Upper lobe of left lung (tissue), 6 donors: ENCODE measurements around the gene DYNLT2. TPM values are rescaled to one million over a fixed set of nuclear protein-coding genes. Genes with fewer than 3 reads are reported as not detected.

Experiments
- ATAC-seq, 2 donors: fragments of 200-7000 bp; cut with Tn5 transposase; one replicate each; pipeline ENCODE4 v1.9.1; 2022; ENCODE audit warnings: mild to moderate bottlenecking in 2 of 2, moderate library complexity in 2 of 2; ENCODE audit not compliant: low FRiP score in 2 of 2
- DNase-seq, 2 donors: peaks; one replicate each; pipeline ENCODE4 v3.0.0-alpha.2; 2019 to 2020
- H3K27ac ChIP-seq, 4 donors: fragments of 200-600 bp; sonication (generic); one replicate each; pipeline ENCODE4 v1.5.1; 2016 to 2019
- H3K27me3 ChIP-seq, 4 donors: fragments of 200-600 bp; sonication (generic); one replicate each; pipeline ENCODE4 v1.5.1; 2017 to 2019
- H3K36me3 ChIP-seq, 4 donors: fragments of 200-600 bp; sonication (generic); one replicate each; pipeline ENCODE4 v1.5.1; 2016 to 2019
- H3K4me1 ChIP-seq, 4 donors: fragments of 200-600 bp; sonication (generic); one replicate each; pipeline ENCODE4 v1.5.1; 2018 to 2019
- H3K4me3 ChIP-seq, 4 donors: fragments of 200-600 bp; sonication (generic); one replicate each; pipeline ENCODE4 v1.5.1; 2017 to 2019; ENCODE audit warnings: mild to moderate bottlenecking in 2 of 4, moderate library complexity in 1 of 4
- H3K9me3 ChIP-seq, 4 donors: fragments of 200-600 bp; sonication (generic); one replicate each; pipeline ENCODE4 v1.5.1; 2018 to 2019
- CTCF ChIP-seq, 6 experiments: fragments of 450-650 bp in 4 of 6; fragments of 200-600 bp in 2 of 6; sonication (generic) in 2 of 6; IDR thresholded peaks; one replicate each; pipeline ENCODE4 v1.5.1; 2016 to 2019; ENCODE audit warnings: antibody characterized with exemption in 6 of 6
- EP300 ChIP-seq, 4 donors: sonication (generic); formaldehyde crosslinking; IDR thresholded peaks; one replicate each; pipeline ENCODE4 v1.5.1; 2017; ENCODE audit warnings: antibody characterized with exemption in 4 of 4, control low read depth in 2 of 4
- POLR2A ChIP-seq, 4 donors: fragments of 450-650 bp; IDR thresholded peaks; one replicate each; pipeline ENCODE4 v1.5.1; 2016 to 2017; ENCODE audit warnings: antibody characterized with exemption in 4 of 4, mild to moderate bottlenecking in 2 of 4
- POLR2AphosphoS5 ChIP-seq, 2 donors: sonication (generic); formaldehyde crosslinking; IDR thresholded peaks; one replicate each; pipeline ENCODE4 v1.5.1; 2017; ENCODE audit warnings: antibody characterized with exemption in 2 of 2
- WGBS, 2 donors: methylation state at CpG; one replicate each; pipeline ENCODE4 v1.1.5; 2017 to 2018; 5-methylcytosine and 5-hydroxymethylcytosine counted together
- total RNA-seq, 6 donors: library from RNA; depleted of rRNA in 4 of 6; stranded (reverse); fragments of >200 nt in 4 of 6; gene quantifications; one replicate each; pipeline versions ENCODE4 v1.1.0 to v1.2.1, GENCODE V29; 2016 to 2021
- donor health status: DM: no; HTN: no; CAD: no; lungs with moderate emphysema.
- donor health status: DM: no; HTN: yes; CAD: no; lungs with severe emphysema.

DYNLT2 gene
- 1 to 10 TPM in 5 of 6 donors, under 1 TPM in 1; 0.89 to 6.3 (median 1.2) TPM for total RNA-seq

DNA sequence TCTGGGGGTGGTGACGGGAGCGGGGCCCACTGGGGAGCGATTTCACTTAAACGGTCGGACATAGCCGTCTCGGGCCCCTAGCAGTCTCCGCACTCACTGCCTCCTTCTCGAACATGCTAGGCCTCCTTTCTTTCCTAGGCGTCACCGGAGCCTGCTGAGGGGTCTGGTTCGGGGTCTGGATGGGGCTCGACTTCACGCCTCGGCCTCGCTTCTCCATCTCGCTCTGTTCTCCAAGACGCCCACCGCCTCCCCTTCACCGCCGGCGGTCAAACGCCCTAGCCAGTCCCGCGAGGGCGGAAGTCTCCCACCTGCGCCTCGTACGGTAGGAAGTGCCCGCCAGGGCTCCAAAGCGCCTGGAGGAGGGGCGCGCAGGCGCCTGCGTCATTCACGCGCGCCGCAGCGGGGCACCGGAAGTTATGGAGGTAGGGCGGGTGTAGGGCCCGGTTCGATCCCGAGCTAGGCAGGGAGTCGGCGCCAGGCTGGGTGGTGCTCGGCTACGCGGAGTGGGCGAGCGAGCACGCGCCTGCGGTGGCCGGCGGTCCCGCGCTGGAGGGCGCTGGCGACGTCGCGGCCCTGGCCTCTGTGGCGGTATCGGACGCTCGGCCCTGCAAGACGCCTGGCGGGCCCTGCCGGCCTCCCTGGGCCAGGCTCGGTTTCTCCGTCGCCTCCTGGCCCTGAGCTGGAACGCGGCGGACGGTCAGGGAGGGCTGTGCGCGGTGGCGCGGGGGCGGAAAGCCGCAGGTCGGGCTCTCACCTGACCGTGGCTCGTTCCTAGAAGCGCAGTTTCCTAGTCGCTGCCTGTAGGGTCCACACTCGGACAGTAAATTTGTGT, at the start of gene DYNLT2, which contains the start of gene ERMARD:
Gene DYNLT2 (minus strand): TSS at position 331 of the 832 bp plus-strand sequence. CDS start 114 bp downstream, at position 217.
Gene ERMARD (plus strand): TSS at position 381 of the 832 bp plus-strand sequence. CDS start 36 bp downstream, at position 417.
- Histone ChIP-seq H3K9me3 (no peaks in the 10 kb centered on the region), H3K27me3 (no peaks in the 10 kb centered on the region), H3K36me3 (peaks cover 0 to under 1% (median under 1%) of the 10 kb centered on the region in 4 donors), H3K27ac (peak within 1 kb of the TSS; percentile 94 to 99 (median 96)), H3K4me1 (peaks cover 17 to 24% (median 19%) of the 10 kb centered on the region in 4 donors), H3K4me3 (peak within 1 kb of the TSS; percentile 74 to 95 (median 85))
- WGBS, 2 donors: 0 to 1% methylated on average over 34 to 66 of the region's 90 CpGs
- DNase-seq (peak; percentile 92 to 100), ATAC-seq (peak; percentile 99)
- peak; percentile 65 to 92 (median 84) for TF ChIP-seq POLR2A (IDR thresholded peaks at IDR 0.05)
- TF ChIP-seq EP300 (IDR thresholded peaks at IDR 0.05): peak in 2 of 4 donors; percentile 40 to 75
- peak; percentile 95 to 96 for TF ChIP-seq POLR2AphosphoS5 (IDR thresholded peaks at IDR 0.05)
- TF ChIP-seq CTCF (IDR thresholded peaks at IDR 0.05): peak in 5 of 6 experiments; percentile 9 to 80 (median 68)

- no peak for TF ChIP-seq EP300 (IDR thresholded peaks at IDR 0.05)
- TF ChIP-seq POLR2AphosphoS5 (IDR thresholded peaks at IDR 0.05): peak in 1 of 2 donors; percentile 11
- Histone ChIP-seq H3K27me3 (no peaks in the 10 kb centered on the region), H3K4me1 (peaks cover 0 to 13% (median 11%) of the 10 kb centered on the region in 4 donors), H3K27ac (peak overlapping the region in 2 of 4 donors; percentile 11 to 24), H3K9me3 (no peaks in the 10 kb centered on the region), H3K36me3 (no peaks in the 10 kb centered on the region), H3K4me3 (no peak overlapping the region)
- DNase-seq (peak; percentile 48 to 69), ATAC-seq (peak; percentile 68 to 74)
- 61 to 71% methylated on average over 8 to 13 of the region's 13 CpGs for WGBS, 2 donors
These were observed 49.5 kb upstream of the DYNLT2 start for GRCh38 chr6:169800668-169801395.

- no peak for TF ChIP-seq POLR2A (IDR thresholded peaks at IDR 0.05)
- TF ChIP-seq EP300 (IDR thresholded peaks at IDR 0.05): no peak
- no peak for TF ChIP-seq CTCF (IDR thresholded peaks at IDR 0.05)
- no peak for TF ChIP-seq POLR2AphosphoS5 (IDR thresholded peaks at IDR 0.05)
- Histone ChIP-seq H3K4me1 (peaks cover 0 to 13% (median 11%) of the 10 kb centered on the region in 4 donors), H3K36me3 (no peaks in the 10 kb centered on the region), H3K27ac (peak overlapping the region in 1 of 4 donors; percentile 11), H3K4me3 (no peak overlapping the region), H3K9me3 (no peaks in the 10 kb centered on the region), H3K27me3 (no peaks in the 10 kb centered on the region)
- DNase-seq: no peak
- ATAC-seq: no peak
- 42 to 72% methylated on average over 9 of the region's 9 CpGs for WGBS, 2 donors
These were observed 48.8 kb upstream of the DYNLT2 start for GRCh38 chr6:169800116-169800667.

DNA sequence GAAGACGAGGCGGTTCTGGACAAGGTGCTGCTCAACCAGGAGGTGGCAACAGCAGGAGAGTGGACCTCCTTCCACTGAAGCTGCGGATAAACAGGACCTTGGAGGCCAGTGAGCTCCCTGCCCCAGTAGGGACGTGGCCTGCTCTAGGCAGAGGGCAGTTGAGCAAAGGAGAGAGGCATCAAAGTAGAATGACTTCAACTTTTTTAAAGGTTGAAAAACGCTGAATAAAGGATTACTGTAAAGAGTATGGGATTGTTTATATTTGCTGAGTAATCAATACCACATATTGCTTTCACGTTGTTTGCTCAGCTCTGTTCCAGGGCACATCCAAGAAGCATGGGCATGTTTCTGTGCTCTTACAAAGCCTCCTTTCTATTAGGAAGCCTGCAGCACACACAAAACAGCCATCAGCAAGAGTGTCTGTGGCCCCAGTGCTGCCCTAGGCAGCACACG, 48.1 kb upstream of the DYNLT2 start:
- Histone ChIP-seq H3K4me1 (peaks cover 0 to 13% (median 11%) of the 10 kb centered on the region in 4 donors), H3K27me3 (no peaks in the 10 kb centered on the region), H3K36me3 (no peaks in the 10 kb centered on the region), H3K4me3 (no peak overlapping the region), H3K27ac (no peak overlapping the region), H3K9me3 (no peaks in the 10 kb centered on the region)
- DNase-seq (no peak), ATAC-seq (no peak)
- TF ChIP-seq CTCF (IDR thresholded peaks at IDR 0.05) (no peak), POLR2AphosphoS5 (IDR thresholded peaks at IDR 0.05) (no peak), POLR2A (IDR thresholded peaks at IDR 0.05) (no peak), EP300 (IDR thresholded peaks at IDR 0.05) (no peak)
- WGBS, 2 donors: 75 to 83% methylated on average over 7 of the region's 7 CpGs
